Lung (tissue), 12 donors: ENCODE results near the gene KLK8. TPM values are rescaled to one million over a fixed set of nuclear protein-coding genes. Genes with fewer than 3 reads are reported as not detected.

Experiments used
- ATAC-seq: fragments of 200-7000 bp; cut with Tn5 transposase; one replicate; pipeline ENCODE4 v1.9.1; 2020; ENCODE audit warnings: moderate number of reproducible peaks; ENCODE audit not compliant: insufficient read depth, low FRiP score
- DNase-seq, 3 donors: peaks; one replicate each; pipeline ENCODE4 v3.0.0-alpha.2; 2013 to 2017
- H3K27ac ChIP-seq, 2 donors: one replicate each; pipeline ENCODE4 v1.5.1; 2013; ENCODE audit warnings: mild to moderate bottlenecking in 2 of 2, moderate library complexity in 2 of 2, control low read depth in 1 of 2, inconsistent platforms in 1 of 2, low read depth in 1 of 2, low read length in 1 of 2
- H3K27me3 ChIP-seq, 3 donors: one replicate each; pipeline ENCODE4 v1.5.1; 2013; ENCODE audit warnings: low read length in 2 of 3; ENCODE audit not compliant: control insufficient read depth in 3 of 3, insufficient read depth in 3 of 3
- H3K36me3 ChIP-seq, 4 donors: one replicate each; pipeline ENCODE4 v1.5.1; 2013; ENCODE audit warnings: low read length in 4 of 4, mild to moderate bottlenecking in 1 of 4, moderate library complexity in 1 of 4; ENCODE audit not compliant: control insufficient read depth in 4 of 4, insufficient read depth in 4 of 4
- H3K4me1 ChIP-seq, 5 donors: one replicate each; pipeline ENCODE4 v1.5.1; 2013; ENCODE audit warnings: low read length in 5 of 5, mild to moderate bottlenecking in 2 of 5, moderate library complexity in 1 of 5; ENCODE audit not compliant: control insufficient read depth in 5 of 5, insufficient read depth in 5 of 5
- H3K4me3 ChIP-seq: one replicate; pipeline ENCODE4 v1.5.1; 2013; ENCODE audit warnings: mild to moderate bottlenecking, control low read depth, moderate library complexity
- H3K9ac ChIP-seq, 2 donors: one replicate each; pipeline ENCODE4 v1.5.1; 2013; ENCODE audit warnings: low read length in 2 of 2, control low read depth in 1 of 2; ENCODE audit not compliant: insufficient read depth in 1 of 2
- H3K9me3 ChIP-seq, 4 donors: one replicate each; pipeline ENCODE4 v1.5.1; 2013; ENCODE audit warnings: low read length in 3 of 4, mild to moderate bottlenecking in 1 of 4, moderate library complexity in 1 of 4; ENCODE audit not compliant: control insufficient read depth in 4 of 4, insufficient read depth in 3 of 4
- WGBS, 2 donors: extraction: QIAGEN DNeasy Blood & Tissue Kit; methylation state at CpG; one replicate each; pipeline ENCODE4 v1.1.7; 2013; 5-methylcytosine and 5-hydroxymethylcytosine counted together
- polyA plus RNA-seq, 2 donors: library from polyadenylated mRNA; stranded (reverse); fragments of 200-250 nt; gene quantifications; one replicate each; pipeline ENCODE4 v1.2.1, GENCODE V29; 2013
- total RNA-seq, 2 donors: library from RNA; depleted of rRNA in 1 of 2; stranded (reverse); fragments of >200 nt in 1 of 2; gene quantifications; one replicate each; pipeline ENCODE4 v1.2.1, GENCODE V29; 2014 to 2021
- TF ChIP-seq, protein P1 (sequence below): IDR thresholded peaks from 2 replicates; pipeline ENCODE4 v1.5.1; 2012; ENCODE audit warnings: mild to moderate bottlenecking; ENCODE audit errors: control extremely low read depth, extremely low read depth
- donor health status: control.
- donor health status: control.
- donor health status: Bipolar disorder and iron deficiency.
- donor health status: healthy.
- donor health status: DM: yes; HTN: yes; CAD: no.

KLK8 gene
- total and polyA plus RNA-seq, 4 donors = 0.39 to 0.74 TPM; not detected in 2

GRCh38 chr19:51027873-51028272 is 26.5 kb upstream of the KLK8 start:
- ATAC-seq (no peak), DNase-seq (no peak)
- 58 to 77% methylated on average over 5 of the region's 5 CpGs for WGBS, 2 donors
- TF ChIP-seq, protein P1, sequence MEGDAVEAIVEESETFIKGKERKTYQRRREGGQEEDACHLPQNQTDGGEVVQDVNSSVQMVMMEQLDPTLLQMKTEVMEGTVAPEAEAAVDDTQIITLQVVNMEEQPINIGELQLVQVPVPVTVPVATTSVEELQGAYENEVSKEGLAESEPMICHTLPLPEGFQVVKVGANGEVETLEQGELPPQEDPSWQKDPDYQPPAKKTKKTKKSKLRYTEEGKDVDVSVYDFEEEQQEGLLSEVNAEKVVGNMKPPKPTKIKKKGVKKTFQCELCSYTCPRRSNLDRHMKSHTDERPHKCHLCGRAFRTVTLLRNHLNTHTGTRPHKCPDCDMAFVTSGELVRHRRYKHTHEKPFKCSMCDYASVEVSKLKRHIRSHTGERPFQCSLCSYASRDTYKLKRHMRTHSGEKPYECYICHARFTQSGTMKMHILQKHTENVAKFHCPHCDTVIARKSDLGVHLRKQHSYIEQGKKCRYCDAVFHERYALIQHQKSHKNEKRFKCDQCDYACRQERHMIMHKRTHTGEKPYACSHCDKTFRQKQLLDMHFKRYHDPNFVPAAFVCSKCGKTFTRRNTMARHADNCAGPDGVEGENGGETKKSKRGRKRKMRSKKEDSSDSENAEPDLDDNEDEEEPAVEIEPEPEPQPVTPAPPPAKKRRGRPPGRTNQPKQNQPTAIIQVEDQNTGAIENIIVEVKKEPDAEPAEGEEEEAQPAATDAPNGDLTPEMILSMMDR = no peak
- peaks cover 0 to 10% (median 0%) of the 10 kb centered on the region in 4 donors for H3K9me3 ChIP-seq
- H3K27me3 ChIP-seq = peaks cover 0 to 8% (median 3%) of the 10 kb centered on the region in 3 donors
- no peaks in the 10 kb centered on the region for H3K36me3 ChIP-seq
- H3K4me3 ChIP-seq = no peak overlapping the region
- no peak overlapping the region for H3K9ac ChIP-seq
- H3K4me1 ChIP-seq = no peaks in the 10 kb centered on the region
- H3K27ac ChIP-seq = no peak overlapping the region

DNA sequence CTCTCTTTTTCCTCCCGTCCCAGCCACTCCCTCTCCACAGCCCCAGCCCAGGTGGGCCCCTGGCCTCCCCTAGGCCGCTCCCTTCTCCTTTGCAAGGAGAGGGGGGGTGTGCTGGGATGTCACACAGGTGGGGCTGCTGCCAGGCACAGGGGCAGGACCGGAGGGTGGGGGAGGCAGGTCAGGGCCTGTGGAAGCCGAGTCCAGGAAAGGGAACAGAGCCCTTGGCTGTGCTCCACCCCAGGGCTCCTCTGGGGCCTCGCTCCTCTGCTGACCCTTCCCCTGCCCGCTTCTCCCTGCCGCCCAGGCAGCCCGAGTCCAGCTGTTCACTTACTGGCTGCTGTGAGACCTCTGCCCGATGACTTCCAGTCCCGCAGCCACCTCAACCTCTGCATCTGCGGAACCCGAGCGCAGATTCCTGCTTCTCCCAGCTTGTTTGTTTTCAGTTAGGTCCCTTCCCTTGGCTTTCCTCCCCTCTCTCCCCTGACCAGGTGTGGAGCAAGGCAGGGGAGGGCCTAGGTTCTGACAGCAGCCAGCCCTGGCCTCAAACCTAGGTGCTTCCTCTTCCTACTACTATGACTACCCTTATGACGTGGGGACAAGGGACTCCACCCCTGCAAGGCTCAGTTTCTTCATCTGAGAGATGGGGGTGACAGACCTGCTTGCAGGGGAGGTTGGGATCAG is 25.9 kb upstream of the KLK8 start:
- Histone ChIP-seq H3K36me3 (no peaks in the 10 kb centered on the region), H3K27me3 (peaks cover 0 to 8% (median 3%) of the 10 kb centered on the region in 3 donors), H3K9ac (no peak overlapping the region), H3K4me1 (no peaks in the 10 kb centered on the region), H3K4me3 (no peak overlapping the region), H3K9me3 (peaks cover 0 to 11% (median 0%) of the 10 kb centered on the region in 4 donors), H3K27ac (no peak overlapping the region)
- DNase-seq (no peak), ATAC-seq (no peak)
- 39 to 53% methylated on average over 14 of the region's 14 CpGs for WGBS, 2 donors
- TF ChIP-seq, protein P1 = no peak

GRCh38 chr19:51026554-51026831 is 25.1 kb upstream of the KLK8 start, which contains the start of gene KLK11:
Gene KLK11, minus strand, starts transcription at chr19:51026616. Its CDS starts 985 bp downstream, at chr19:51025631.
- H3K4me1 ChIP-seq = no peaks in the 10 kb centered on the region
- DNase-seq = no peak
- no peak within 1 kb of the TSS for H3K9ac ChIP-seq
- WGBS, 2 donors = 77 to 88% methylated on average over 11 of the region's 11 CpGs
- H3K27ac ChIP-seq = no peak within 1 kb of the TSS
- H3K4me3 ChIP-seq = no peak within 1 kb of the TSS
- H3K9me3 ChIP-seq = peaks cover 0 to 11% (median 0%) of the 10 kb centered on the region in 4 donors
- TF ChIP-seq, protein P1 = no peak
- H3K27me3 ChIP-seq = peaks cover 0 to 8% (median 3%) of the 10 kb centered on the region in 3 donors
- H3K36me3 ChIP-seq = no peaks in the 10 kb centered on the region
- ATAC-seq = peak; percentile 51
